NCI-H187 (cell line): ENCODE measurements around the gene CCDC137.

Source experiments
- DNase-seq, 2 experiments: peaks; one replicate each; lab custom pipeline; 2025; lab: John Stamatoyannopoulos, UW

CCDC137 gene

GRCh38 chr17:81650951-81651350 is 15.6 kb upstream of the CCDC137 start:
- DNase-seq: no peak

- DNase-seq: no peak
These were observed 14.8 kb upstream of the CCDC137 start for GRCh38 chr17:81651692-81652091.

- no peak for DNase-seq
These were observed 13.4 kb upstream of the CCDC137 start for GRCh38 chr17:81652906-81653771.

- no peak for DNase-seq
These were observed 11.0 kb upstream of the CCDC137 start for GRCh38 chr17:81655378-81656117.

GRCh38 chr17:81656118-81656743 is 10.3 kb upstream of the CCDC137 start, which contains the start of gene PDE6G:
Gene PDE6G, minus strand, starts transcription at chr17:81656542. Its CDS starts 3,237 bp downstream, at chr17:81653305.
- DNase-seq: no peak

- DNase-seq: no peak
These were observed 9.7 kb upstream of the CCDC137 start for GRCh38 chr17:81656835-81657234.

GRCh38 chr17:81659038-81659437 is 7.5 kb upstream of the CCDC137 start:
- no peak for DNase-seq

GRCh38 chr17:81660441-81660840 is 6.1 kb upstream of the CCDC137 start:
- DNase-seq: no peak

- no peak for DNase-seq
These were observed 4.5 kb upstream of the CCDC137 start for GRCh38 chr17:81662002-81662401.

GRCh38 chr17:81664051-81664470 is 2.5 kb upstream of the CCDC137 start:
- no peak for DNase-seq

- DNase-seq: no peak
These were observed 1.1 kb upstream of the CCDC137 start for GRCh38 chr17:81665205-81666091.

GRCh38 chr17:81666092-81666341 is 520 bp upstream of the CCDC137 start:
- DNase-seq: no peak

- no peak for DNase-seq
These were observed 1.2 kb downstream of the CCDC137 start for GRCh38 chr17:81667754-81668153.

GRCh38 chr17:81672504-81672903 is 6.0 kb downstream of the CCDC137 start:
- DNase-seq: no peak

GRCh38 chr17:81672954-81673353 is 6.4 kb downstream of the CCDC137 start:
- DNase-seq: no peak

GRCh38 chr17:81673561-81674258 is 7.2 kb downstream of the CCDC137 start:
- no peak for DNase-seq

GRCh38 chr17:81675515-81676221 is 9.1 kb downstream of the CCDC137 start:
- DNase-seq: peak in 1 of 2 experiments; percentile 9

- DNase-seq: no peak
These were observed 10.4 kb downstream of the CCDC137 start for GRCh38 chr17:81676906-81677305.

GRCh38 chr17:81680150-81680549 is 13.6 kb downstream of the CCDC137 start:
- DNase-seq: no peak

GRCh38 chr17:81681672-81682071 is 15.1 kb downstream of the CCDC137 start:
- DNase-seq: no peak
